ENCODE measurements around the gene CFAP65. TPM values are rescaled to one million over a fixed set of nuclear protein-coding genes. Genes with fewer than 3 reads are reported as not detected.

CFAP65 gene
- total and polyA plus RNA-seq, 2 of the 13 experiments (the other 11 are each of a cell fraction or from before 2014, with no cell fraction given), result 0.05 TPM; not detected in 1

DNA sequence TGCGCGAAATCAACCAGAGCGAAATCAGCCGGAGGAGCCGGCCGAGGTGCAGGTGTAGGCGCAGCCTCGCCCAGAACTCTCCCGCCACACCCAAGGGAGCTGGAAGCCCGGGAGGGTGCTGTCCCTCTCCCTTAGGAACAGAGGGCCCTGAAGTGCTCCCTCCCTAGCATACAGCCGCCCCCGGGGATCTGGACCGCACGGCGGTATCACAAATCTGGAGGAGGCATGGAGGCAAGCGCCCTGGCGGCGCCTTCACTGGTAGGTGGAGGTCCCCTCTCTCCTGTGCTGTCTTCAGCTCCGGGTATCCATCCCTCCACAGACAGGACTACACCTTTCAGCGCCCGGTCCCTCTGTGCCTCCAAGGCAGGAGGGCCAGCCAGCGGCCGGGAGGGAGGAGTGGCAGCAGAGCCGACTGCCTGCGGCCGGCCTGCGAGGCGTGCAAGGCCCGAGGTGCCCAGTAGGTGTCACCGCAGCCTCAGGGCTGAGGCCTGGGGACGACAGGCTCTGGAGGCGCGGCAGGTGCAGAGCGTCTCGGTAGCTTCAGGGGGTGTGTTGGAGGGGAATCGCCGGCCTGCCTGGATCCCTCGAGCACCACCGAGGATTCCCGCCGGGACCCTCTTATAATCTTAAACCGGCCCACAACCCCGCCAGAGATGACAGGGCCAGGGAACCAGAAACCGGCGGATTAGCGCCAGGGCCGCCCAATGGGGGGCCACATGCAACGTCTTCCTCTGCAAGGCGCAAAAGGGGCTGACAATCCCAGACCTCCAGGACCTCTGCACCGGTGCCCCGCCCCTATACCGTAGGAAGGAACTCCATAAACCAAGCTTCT lies 16.6 kb upstream of the CFAP65 start (continued):
- peak; percentile 81; the same call in 1 of the 2 replicates for TF ChIP-seq KDM4B (CRISPR knock-in tag; IDR thresholded peaks at IDR 0.05)
- no peak for TF ChIP-seq ZNF44 (CRISPR knock-in tag; IDR thresholded peaks at IDR 0.05)
- TF ChIP-seq ZNF430 (CRISPR knock-in tag; IDR thresholded peaks at IDR 0.05), result no peak
- TF ChIP-seq ZNF776 (CRISPR knock-in tag; IDR thresholded peaks at IDR 0.05), result peak; percentile 50
- no peak for TF ChIP-seq ZNF644 (CRISPR knock-in tag; IDR thresholded peaks at IDR 0.05; ENCODE audit: low read depth)
- peak; percentile 56 for TF ChIP-seq SAP130 (CRISPR knock-in tag; IDR thresholded peaks at IDR 0.05; ENCODE audit: low read depth)
- TF ChIP-seq TBX3 (IDR thresholded peaks at IDR 0.05; ENCODE audit: borderline replicate concordance), result no peak
- TF ChIP-seq ETV5 (CRISPR knock-in tag; IDR thresholded peaks at IDR 0.05; ENCODE audit: borderline replicate concordance), result peak; percentile 45; the same call in 1 of the 2 replicates
- 0 out of 2 replicates have a peak, but pooled peaks have one; percentile 43 for TF ChIP-seq ZNF180 (CRISPR knock-in tag; IDR thresholded peaks at IDR 0.05; ENCODE audit: borderline replicate concordance, low read depth)
- TF ChIP-seq YY1 (IDR thresholded peaks at IDR 0.05; ENCODE audit: insufficient read depth, insufficient replicate concordance, low read depth, low read length), result peak; percentile 76
- peak; percentile 78; the same call in 1 of the 2 replicates for TF ChIP-seq ZNF788 (CRISPR knock-in tag; IDR thresholded peaks at IDR 0.05; ENCODE audit: borderline replicate concordance)
- peak; percentile 77 for TF ChIP-seq FOXO1 (CRISPR knock-in tag; IDR thresholded peaks at IDR 0.05)
- TF ChIP-seq MEIS2 (CRISPR knock-in tag; IDR thresholded peaks at IDR 0.05), result peak; percentile 48; the same call in 1 of the 2 replicates
- no peak for TF ChIP-seq ZNF446 (CRISPR knock-in tag; IDR thresholded peaks at IDR 0.05)
- TF ChIP-seq ZBTB38 (CRISPR knock-in tag; IDR thresholded peaks at IDR 0.05), result peak; percentile 64; the same call in 1 of the 2 replicates
- TF ChIP-seq TOPORS (CRISPR knock-in tag; IDR thresholded peaks at IDR 0.05), result peak; percentile 82; the same call in 1 of the 2 replicates
- 0 out of 2 replicates have a peak, but pooled peaks have one; percentile 11 for TF ChIP-seq ZNF451 (CRISPR knock-in tag; IDR thresholded peaks at IDR 0.05)
- TF ChIP-seq, protein P1, sequence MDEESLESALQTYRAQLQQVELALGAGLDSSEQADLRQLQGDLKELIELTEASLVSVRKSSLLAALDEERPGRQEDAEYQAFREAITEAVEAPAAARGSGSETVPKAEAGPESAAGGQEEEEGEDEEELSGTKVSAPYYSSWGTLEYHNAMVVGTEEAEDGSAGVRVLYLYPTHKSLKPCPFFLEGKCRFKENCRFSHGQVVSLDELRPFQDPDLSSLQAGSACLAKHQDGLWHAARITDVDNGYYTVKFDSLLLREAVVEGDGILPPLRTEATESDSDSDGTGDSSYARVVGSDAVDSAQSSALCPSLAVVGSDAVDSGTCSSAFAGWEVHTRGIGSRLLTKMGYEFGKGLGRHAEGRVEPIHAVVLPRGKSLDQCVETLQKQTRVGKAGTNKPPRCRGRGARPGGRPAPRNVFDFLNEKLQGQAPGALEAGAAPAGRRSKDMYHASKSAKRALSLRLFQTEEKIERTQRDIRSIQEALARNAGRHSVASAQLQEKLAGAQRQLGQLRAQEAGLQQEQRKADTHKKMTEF (CRISPR knock-in tag; IDR thresholded peaks at IDR 0.05), result peak; percentile 41; the same call in 1 of the 2 replicates
- TF ChIP-seq ZNF598 (CRISPR knock-in tag; IDR thresholded peaks at IDR 0.05; ENCODE audit: borderline replicate concordance), result peak; percentile 21; the same call in 1 of the 2 replicates
- TF ChIP-seq SP1 (IDR thresholded peaks at IDR 0.05), result no peak
- no peak for TF ChIP-seq SP1 (CRISPR knock-in tag; IDR thresholded peaks at IDR 0.05)
- no peak for TF ChIP-seq TAF1 (CRISPR knock-in tag; IDR thresholded peaks at IDR 0.05)
- TF ChIP-seq POLR2A (IDR thresholded peaks at IDR 0.05; ENCODE audit: insufficient read depth in 1 of 2, low read depth in 2 of 2, low read length in 2 of 2), result no peak
- TF ChIP-seq, protein P2, sequence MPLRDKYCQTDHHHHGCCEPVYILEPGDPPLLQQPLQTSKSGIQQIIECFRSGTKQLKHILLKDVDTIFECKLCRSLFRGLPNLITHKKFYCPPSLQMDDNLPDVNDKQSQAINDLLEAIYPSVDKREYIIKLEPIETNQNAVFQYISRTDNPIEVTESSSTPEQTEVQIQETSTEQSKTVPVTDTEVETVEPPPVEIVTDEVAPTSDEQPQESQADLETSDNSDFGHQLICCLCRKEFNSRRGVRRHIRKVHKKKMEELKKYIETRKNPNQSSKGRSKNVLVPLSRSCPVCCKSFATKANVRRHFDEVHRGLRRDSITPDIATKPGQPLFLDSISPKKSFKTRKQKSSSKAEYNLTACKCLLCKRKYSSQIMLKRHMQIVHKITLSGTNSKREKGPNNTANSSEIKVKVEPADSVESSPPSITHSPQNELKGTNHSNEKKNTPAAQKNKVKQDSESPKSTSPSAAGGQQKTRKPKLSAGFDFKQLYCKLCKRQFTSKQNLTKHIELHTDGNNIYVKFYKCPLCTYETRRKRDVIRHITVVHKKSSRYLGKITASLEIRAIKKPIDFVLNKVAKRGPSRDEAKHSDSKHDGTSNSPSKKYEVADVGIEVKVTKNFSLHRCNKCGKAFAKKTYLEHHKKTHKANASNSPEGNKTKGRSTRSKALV (CRISPR knock-in tag; IDR thresholded peaks at IDR 0.05), result 0 out of 2 replicates have a peak, but pooled peaks have one; percentile 42
- peak in 1 of 2 experiments; percentile 55; a peak in 1 of 4 replicates for TF ChIP-seq KLF16 (CRISPR knock-in tag; IDR thresholded peaks at IDR 0.05)
- TF ChIP-seq HNF4G (IDR thresholded peaks at IDR 0.05; ENCODE audit: borderline replicate concordance, low read depth, low read length), result no peak
- TF ChIP-seq HNF4G (CRISPR knock-in tag; IDR thresholded peaks at IDR 0.05; ENCODE audit: borderline replicate concordance, low read depth), result peak; percentile 54; the same call in 1 of the 2 replicates

All from HepG2 (cell line).